Keratinocyte (primary cell): ENCODE data around the gene DGKI. TPM values are rescaled to one million over a fixed set of nuclear protein-coding genes. Genes with fewer than 3 reads are reported as not detected.

ENCODE experiments used
- DNase-seq: peaks from one replicate; pipeline ENCODE4 v3.0.0-alpha.2; 2011; ENCODE audit warnings: low read depth, missing footprints, low spot score
- FAIRE-seq: peaks from 2 replicates; lab custom pipeline; 2011; peaks lifted over from hg19 to GRCh38; lab: Jason Lieb, UNC
- H2AFZ ChIP-seq: 2 replicates; pipeline ENCODE4 v1.6.0; 2012; ENCODE audit warnings: low read length, control low read depth, inconsistent platforms; ENCODE audit not compliant: control insufficient read depth
- H3K27ac ChIP-seq: 2 replicates; pipeline ENCODE4 v1.5.1; 2011; ENCODE audit warnings: low read length; ENCODE audit not compliant: control insufficient read depth, insufficient read depth
- H3K27me3 ChIP-seq: 3 replicates; pipeline ENCODE4 v1.6.0; 2011; ENCODE audit warnings: low read length; ENCODE audit not compliant: control insufficient read depth, insufficient read depth; ENCODE audit errors: extremely low read depth
- H3K36me3 ChIP-seq, 2 experiments: 2 replicates in 1 of 2; 3 replicates in 1 of 2; pipeline ENCODE4 v1.5.1; 2011; ENCODE audit warnings: low read length in 2 of 2, mild to moderate bottlenecking in 1 of 2; ENCODE audit not compliant: control insufficient read depth in 2 of 2, insufficient read depth in 2 of 2; ENCODE audit errors: extremely low read depth in 1 of 2
- H3K4me1 ChIP-seq: 3 replicates; pipeline ENCODE4 v1.5.1; 2011; ENCODE audit warnings: low read length; ENCODE audit not compliant: control insufficient read depth, insufficient read depth; ENCODE audit errors: extremely low read depth
- H3K4me2 ChIP-seq: 3 replicates; pipeline ENCODE4 v1.6.0; 2011; ENCODE audit warnings: low read depth, low read length; ENCODE audit not compliant: control insufficient read depth, insufficient read depth; ENCODE audit errors: extremely low read depth
- H3K4me3 ChIP-seq, 3 experiments: fragments of 200-600 bp in 1 of 3; sonication (generic) in 1 of 3; 2 replicates in 2 of 3; 3 replicates in 1 of 3; pipeline ENCODE4 v1.5.1; 2011 to 2016; ENCODE audit warnings: low read length in 3 of 3, mild to moderate bottlenecking in 3 of 3, control low read depth in 2 of 3, inconsistent platforms in 1 of 3, low read depth in 1 of 3, mixed read lengths in 1 of 3, mixed run types in 1 of 3, moderate library complexity in 1 of 3; ENCODE audit not compliant: control insufficient read depth in 2 of 3, insufficient read depth in 2 of 3; ENCODE audit errors: extremely low read depth in 1 of 3
- H3K79me2 ChIP-seq: 2 replicates; pipeline ENCODE4 v1.6.0; 2012; ENCODE audit warnings: low read length; ENCODE audit not compliant: control insufficient read depth, insufficient read depth
- H3K9ac ChIP-seq: 3 replicates; pipeline ENCODE4 v1.6.0; 2011; ENCODE audit warnings: low read length; ENCODE audit not compliant: control insufficient read depth, insufficient read depth; ENCODE audit errors: extremely low read depth
- H3K9me1 ChIP-seq: 3 replicates; pipeline ENCODE4 v1.6.0; 2011; ENCODE audit warnings: low read length; ENCODE audit not compliant: control insufficient read depth, insufficient read depth; ENCODE audit errors: extremely low read depth
- H3K9me3 ChIP-seq: 2 replicates; pipeline ENCODE4 v1.5.1; 2012; ENCODE audit warnings: low read depth, low read length; ENCODE audit not compliant: control insufficient read depth
- H4K20me1 ChIP-seq: 3 replicates; pipeline ENCODE4 v1.6.0; 2011; ENCODE audit warnings: low read length; ENCODE audit not compliant: control insufficient read depth, insufficient read depth; ENCODE audit errors: extremely low read depth
- CTCF ChIP-seq, 3 experiments: IDR thresholded peaks in 1 of 3; conservative IDR thresholded peaks in 1 of 3; optimal IDR thresholded peaks in 1 of 3; 2 replicates in 2 of 3; 3 replicates in 1 of 3; pipeline versions ENCODE3 to v1.5.1; 2011; ENCODE audit warnings: low read length in 3 of 3, mild to moderate bottlenecking in 3 of 3, moderate library complexity in 2 of 3, control low read depth in 1 of 3, inconsistent platforms in 1 of 3; ENCODE audit not compliant: insufficient read depth in 2 of 3; ENCODE audit errors: extremely low read depth in 1 of 3
- EZH2 ChIP-seq: IDR thresholded peaks from one replicate; pipeline ENCODE4 v1.6.1; 2012; ENCODE audit warnings: inconsistent platforms, mild to moderate bottlenecking, low read length, moderate library complexity
- dilution Hi-C: fragments of 300-500 bp; cut with MboI; formaldehyde crosslinking; loops from one replicate; pipeline ENCODE4 v1.7.0; 2020; ENCODE audit warnings: low sequenced_read_pairs; ENCODE audit not compliant: extremely low pct_ligation_motif_present
- polyA plus RNA-seq, 5 experiments: library from polyadenylated mRNA; depleted of rRNA in 3 of 5; stranded (reverse) in 3 of 5; stranded (forward) in 1 of 5; unstranded in 1 of 5; fragments of >200 nt; gene quantifications; 1 replicate in 1 of 5; 2 replicates in 3 of 5; 3 replicates in 1 of 5; pipeline versions ENCODE4 v1.2.1 to v1.2.3, GENCODE V29; 2011 to 2012; ENCODE audit warnings: missing spikeins in 2 of 5, low read depth in 1 of 5, low replicate concordance in 1 of 5

Gene DGKI
- polyA plus RNA-seq, 1 donor (not counting 4 experiments of a cell fraction or from before 2014, with no cell fraction given) = 0.14 TPM

- dilution Hi-C loops = no loop called here
- Histone ChIP-seq H3K36me3 (no peaks in the 10 kb centered on the region), H4K20me1 (no peaks in the 10 kb centered on the region), H3K9ac (no peak overlapping the region), H3K4me1 (no peaks in the 10 kb centered on the region), H3K9me1 (no peaks in the 10 kb centered on the region), H2AFZ (no peak overlapping the region), H3K79me2 (no peaks in the 10 kb centered on the region), H3K27me3 (peaks cover under 1% of the 10 kb centered on the region), H3K4me3 (no peak overlapping the region), H3K4me2 (no peak overlapping the region), H3K9me3 (no peaks in the 10 kb centered on the region), H3K27ac (no peak overlapping the region)
- no peak for TF ChIP-seq CTCF (optimal IDR thresholded peaks at IDR 0.05 in 1 of 3, IDR thresholded peaks at IDR 0.05 in 1 of 3, conservative IDR thresholded peaks at IDR 0.05 in 1 of 3; ENCODE audit: extremely low read depth in 1 of 3, insufficient read depth in 2 of 3, low read length in 3 of 3)
- no peak for TF ChIP-seq EZH2
- no peak for DNase-seq
- no peak for FAIRE-seq
Measured at GRCh38 chr7:137642031-137642430, 204.7 kb downstream of the DGKI start.

GRCh38 chr7:137636376-137636775 lies 210.4 kb downstream of the DGKI start:
- H3K9me1 ChIP-seq = no peaks in the 10 kb centered on the region
- no peak overlapping the region for H3K9ac ChIP-seq
- H4K20me1 ChIP-seq = no peaks in the 10 kb centered on the region
- FAIRE-seq = no peak
- H3K27me3 ChIP-seq = peaks cover 5% of the 10 kb centered on the region
- no peaks in the 10 kb centered on the region for H3K36me3 ChIP-seq
- no peak overlapping the region for H2AFZ ChIP-seq
- no peaks in the 10 kb centered on the region for H3K4me1 ChIP-seq
- no peak overlapping the region for H3K27ac ChIP-seq
- H3K9me3 ChIP-seq = no peaks in the 10 kb centered on the region
- H3K79me2 ChIP-seq = no peaks in the 10 kb centered on the region
- no peak for DNase-seq
- TF ChIP-seq EZH2 (no peak), CTCF (optimal IDR thresholded peaks at IDR 0.05 in 1 of 3, IDR thresholded peaks at IDR 0.05 in 1 of 3, conservative IDR thresholded peaks at IDR 0.05 in 1 of 3; ENCODE audit: extremely low read depth in 1 of 3, insufficient read depth in 2 of 3, low read length in 3 of 3) (no peak)
- dilution Hi-C loops = no loop called here
- H3K4me2 ChIP-seq = no peak overlapping the region
- H3K4me3 ChIP-seq = no peak overlapping the region
